Panc1 (cell line): ENCODE data around the gene LETMD1. TPM values are rescaled to one million over a fixed set of nuclear protein-coding genes. Genes with fewer than 3 reads are reported as not detected.

Experiments
- ATAC-seq: fragments of 200-7000 bp; cut with Tn5 transposase; 2 replicates; pipeline ENCODE4 v1.9.1; 2020; ENCODE audit warnings: mild to moderate bottlenecking, moderate library complexity
- BruUV-seq: library from RNA; stranded (reverse); fragments of 400-500 nt; replicated peaks from 2 replicates; lab custom pipeline; 2021; lab: Mats Ljungman, UMichigan
- CTCF ChIA-PET: fragments of 300-600 bp; sonication (Branson Sonifier 250); formaldehyde crosslinking; loops from one replicate; lab custom pipeline; 2022; ENCODE audit warnings: antibody characterized with exemption; lab: Charles Lee
- POLR2A ChIA-PET: fragments of 300-600 bp; sonication (Branson Sonifier 250); formaldehyde crosslinking; loops from one replicate; lab custom pipeline; 2022; ENCODE audit warnings: antibody characterized with exemption; lab: Charles Lee
- DNase-seq: peaks from one replicate; pipeline ENCODE4 v3.0.0-alpha.2; 2010; ENCODE audit warnings: low read depth, low spot score
- H3K27ac ChIP-seq: 2 replicates; pipeline ENCODE4 v1.5.1; 2011; ENCODE audit warnings: mild to moderate bottlenecking, low read length, inconsistent platforms
- H3K27me3 ChIP-seq: fragments of 200-500 bp; sonication (Bioruptor generic); 2 replicates; pipeline ENCODE4 v1.6.0; 2014; ENCODE audit warnings: low read length, inconsistent platforms; ENCODE audit not compliant: control insufficient read depth, insufficient read depth
- H3K36me3 ChIP-seq: fragments of 200-500 bp; sonication (Bioruptor generic); 2 replicates; pipeline ENCODE4 v1.5.1; 2014; ENCODE audit warnings: inconsistent platforms, mild to moderate bottlenecking, low read length, moderate library complexity; ENCODE audit not compliant: control insufficient read depth, insufficient read depth
- H3K4me1 ChIP-seq: 2 replicates; pipeline ENCODE4 v1.5.1; 2011; ENCODE audit warnings: inconsistent platforms, mild to moderate bottlenecking, low read length, moderate library complexity; ENCODE audit not compliant: control insufficient read depth, insufficient read depth
- H3K4me3 ChIP-seq, 2 experiments: 2 replicates each; pipeline ENCODE4 v1.5.1; 2011 to 2012; ENCODE audit warnings: low read depth in 2 of 2, low read length in 2 of 2, mild to moderate bottlenecking in 2 of 2, inconsistent platforms in 1 of 2, moderate library complexity in 1 of 2
- H3K9me3 ChIP-seq: fragments of 200-500 bp; sonication (Bioruptor generic); 2 replicates; pipeline ENCODE4 v1.5.1; 2014; ENCODE audit warnings: low read depth, mild to moderate bottlenecking, inconsistent platforms, low read length, moderate library complexity; ENCODE audit not compliant: control insufficient read depth, insufficient read depth
- POLR2AphosphoS5 ChIP-seq: IDR thresholded peaks from 2 replicates; pipeline ENCODE4 v1.6.1; 2012; ENCODE audit warnings: mild to moderate bottlenecking, low read depth, low read length, moderate library complexity
- REST ChIP-seq, 2 experiments: IDR thresholded peaks; 2 replicates each; pipeline ENCODE4 v1.6.1; 2011 to 2012; ENCODE audit warnings: low read depth in 2 of 2, control low read depth in 1 of 2, low read length in 1 of 2, mild to moderate bottlenecking in 1 of 2, moderate library complexity in 1 of 2; ENCODE audit not compliant: insufficient read depth in 1 of 2
- SIN3A ChIP-seq: IDR thresholded peaks from 2 replicates; pipeline ENCODE4 v1.6.1; 2012; ENCODE audit warnings: low read depth, mild to moderate bottlenecking, low read length, moderate library complexity, borderline replicate concordance; ENCODE audit not compliant: insufficient read depth
- TCF7L2 ChIP-seq: IDR thresholded peaks from 2 replicates; pipeline ENCODE4 v1.6.1; 2011; ENCODE audit warnings: mild to moderate bottlenecking, low read depth, low read length, inconsistent platforms
- in situ Hi-C: cut with HindIII; loops from 2 replicates; pipeline ENCODE4 v1.10.0; 2016; ENCODE audit warnings: low sequenced_read_pairs, low pct_unique_long_range_greater_than_20kb
- intact Hi-C: fragments of 100-400 bp; cut with micrococcal nuclease; formaldehyde crosslinking; loops from one replicate; pipeline ENCODE4 v1.10.0; 2022; ENCODE audit not compliant: unreplicated experiment
- total RNA-seq: library from RNA; stranded (reverse); gene quantifications from one replicate; pipeline ENCODE4 v1.2.1, GENCODE V29; 2021; ENCODE audit not compliant: unreplicated experiment
- TF ChIP-seq, protein P1 (sequence below): fragments of 450-650 bp; IDR thresholded peaks from 2 replicates; pipeline ENCODE4 v1.5.1; 2017; ENCODE audit warnings: mild to moderate bottlenecking

Gene LETMD1
- total RNA-seq, 1 experiment from 2014 or later, result 47.9 TPM

DNA sequence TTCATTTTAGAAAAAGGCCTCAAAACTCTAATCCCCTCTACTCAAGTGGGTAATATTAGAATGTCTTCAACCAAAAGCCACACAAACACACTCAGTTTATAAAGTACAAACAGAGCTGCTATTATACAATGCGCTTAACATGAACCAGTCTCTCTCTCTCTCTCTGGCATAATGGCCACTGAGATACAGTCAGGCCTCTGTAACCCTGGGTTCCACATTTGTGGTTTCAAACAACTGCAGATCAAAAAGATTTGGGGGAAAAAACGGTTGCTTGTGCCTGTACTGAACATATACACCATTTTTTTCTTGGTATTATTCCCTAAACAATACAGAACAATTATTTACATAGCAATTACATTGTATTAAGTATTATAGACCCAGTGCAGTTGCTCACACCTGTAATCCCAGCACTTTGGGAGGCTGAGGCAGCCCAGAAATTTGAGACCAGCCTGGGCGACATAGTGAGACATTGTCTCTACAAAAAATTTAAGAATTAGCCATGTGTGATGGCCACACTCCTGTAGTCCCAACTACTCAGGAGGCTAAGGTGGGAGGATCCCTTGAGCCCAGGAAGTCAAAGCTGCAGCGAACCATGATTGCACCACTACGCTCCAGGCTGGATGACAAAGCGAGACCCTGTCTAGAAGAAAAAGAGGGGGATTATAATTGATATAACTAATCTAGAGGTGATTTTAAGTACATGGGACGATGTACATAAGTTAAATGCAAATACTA is 27.5 kb upstream of the LETMD1 start:
- H3K36me3 ChIP-seq, result no peaks in the 10 kb centered on the region
- H3K27ac ChIP-seq, result no peak overlapping the region
- ATAC-seq (no peak), DNase-seq (no peak)
- POLR2A ChIA-PET, result interaction anchor here (0.6 kb wide), 1 partner anchor 480 kb away, joined by 4 read pairs; no protein-coding TSS in a partner anchor
- TF ChIP-seq SIN3A (no peak), TCF7L2 (no peak), POLR2AphosphoS5 (no peak), REST (IDR thresholded peaks at IDR 0.05; ENCODE audit: insufficient read depth in 1 of 2, low read depth in 2 of 2, low read length in 1 of 2) (no peak)
- TF ChIP-seq, protein P1, sequence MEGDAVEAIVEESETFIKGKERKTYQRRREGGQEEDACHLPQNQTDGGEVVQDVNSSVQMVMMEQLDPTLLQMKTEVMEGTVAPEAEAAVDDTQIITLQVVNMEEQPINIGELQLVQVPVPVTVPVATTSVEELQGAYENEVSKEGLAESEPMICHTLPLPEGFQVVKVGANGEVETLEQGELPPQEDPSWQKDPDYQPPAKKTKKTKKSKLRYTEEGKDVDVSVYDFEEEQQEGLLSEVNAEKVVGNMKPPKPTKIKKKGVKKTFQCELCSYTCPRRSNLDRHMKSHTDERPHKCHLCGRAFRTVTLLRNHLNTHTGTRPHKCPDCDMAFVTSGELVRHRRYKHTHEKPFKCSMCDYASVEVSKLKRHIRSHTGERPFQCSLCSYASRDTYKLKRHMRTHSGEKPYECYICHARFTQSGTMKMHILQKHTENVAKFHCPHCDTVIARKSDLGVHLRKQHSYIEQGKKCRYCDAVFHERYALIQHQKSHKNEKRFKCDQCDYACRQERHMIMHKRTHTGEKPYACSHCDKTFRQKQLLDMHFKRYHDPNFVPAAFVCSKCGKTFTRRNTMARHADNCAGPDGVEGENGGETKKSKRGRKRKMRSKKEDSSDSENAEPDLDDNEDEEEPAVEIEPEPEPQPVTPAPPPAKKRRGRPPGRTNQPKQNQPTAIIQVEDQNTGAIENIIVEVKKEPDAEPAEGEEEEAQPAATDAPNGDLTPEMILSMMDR, result no peak
- intact Hi-C loops (no loop called here), in situ Hi-C loops (no loop called here)
- peaks cover 8% of the 10 kb centered on the region for H3K4me1 ChIP-seq
- H3K4me3 ChIP-seq, result no peak overlapping the region
- H3K27me3 ChIP-seq, result no peaks in the 10 kb centered on the region
- CTCF ChIA-PET, result no interaction called here
- no peaks in the 10 kb centered on the region for H3K9me3 ChIP-seq
- no TSS peak for BruUV-seq

DNA sequence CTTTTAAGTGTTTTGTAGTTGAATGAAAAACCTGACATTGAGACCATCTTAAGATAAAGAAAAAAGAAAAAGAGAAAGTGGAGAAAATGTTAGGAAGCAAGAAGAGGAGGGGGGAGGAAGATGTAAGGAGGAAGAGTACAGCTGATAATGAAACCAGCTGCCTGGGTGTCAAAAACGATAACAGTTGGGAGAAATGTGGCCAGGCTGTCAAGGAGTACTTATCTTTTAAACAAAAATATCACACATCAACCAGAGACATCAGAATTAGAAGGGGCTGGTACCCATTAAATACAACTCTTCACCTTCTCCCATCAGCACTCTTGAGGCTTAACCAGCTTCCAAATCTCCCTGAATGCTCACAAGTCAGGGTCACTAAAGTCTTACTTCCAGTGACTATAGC is 26.4 kb upstream of the LETMD1 start:
- no TSS peak for BruUV-seq
- TF ChIP-seq REST (IDR thresholded peaks at IDR 0.05; ENCODE audit: insufficient read depth in 1 of 2, low read depth in 2 of 2, low read length in 1 of 2), result no peak
- no peak for TF ChIP-seq SIN3A
- TF ChIP-seq TCF7L2, result no peak
- TF ChIP-seq, protein P1, result no peak
- ATAC-seq (no peak), DNase-seq (no peak)
- Histone ChIP-seq H3K4me3 (no peak overlapping the region), H3K4me1 (peaks cover 8% of the 10 kb centered on the region), H3K9me3 (no peaks in the 10 kb centered on the region), H3K36me3 (no peaks in the 10 kb centered on the region), H3K27me3 (no peaks in the 10 kb centered on the region), H3K27ac (no peak overlapping the region)
- ChIA-PET POLR2A (no interaction called here), CTCF (no interaction called here)
- intact Hi-C loops, result no loop called here
- in situ Hi-C loops, result no loop called here
